Measurements from ENCODE around the gene METRN. TPM values are rescaled to one million over a fixed set of nuclear protein-coding genes. Genes with fewer than 3 reads are reported as not detected.
A peak's percentile ranks its signal among the peaks of the same experiment; 100 is the strongest.

Gene METRN
- polyA plus RNA-seq, 2 of the 4 experiments (the other 2 are of a cell fraction): 41.0 to 82.2 TPM

DNA sequence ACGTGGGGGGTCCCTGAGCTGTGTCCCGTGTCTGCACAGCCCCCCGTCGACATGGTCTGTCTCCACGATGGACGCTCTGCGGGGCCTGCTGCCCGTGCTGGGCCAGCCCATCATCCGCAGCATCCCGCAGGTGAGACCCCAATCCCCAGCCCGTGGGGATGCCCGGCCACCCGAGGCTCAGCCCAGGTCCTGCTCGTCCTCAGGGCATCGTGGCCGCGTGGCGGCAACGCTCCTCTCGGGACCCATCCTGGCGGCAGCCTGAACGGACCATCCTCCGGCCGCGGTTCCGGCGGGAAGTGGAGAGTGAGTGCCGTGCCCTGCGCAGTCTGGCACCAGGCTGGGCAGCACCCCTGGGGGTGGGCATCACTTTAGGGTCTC is 50.6 kb downstream of the METRN start:
- CTCF ChIA-PET: interaction anchor here (1.7 to 15.8 kb wide), 3 partner anchors 21 to 53 kb away, joined by 4 to 105 read pairs (median 5); partner anchors contain the start of genes CHTF18, CIAO3 and RPUSD1
- no peak overlapping the region for H3K27ac ChIP-seq
- no peak for DNase-seq (ENCODE audit: low read depth in 1 of 2, low spot score in 1 of 2)
- TF ChIP-seq, protein P1, sequence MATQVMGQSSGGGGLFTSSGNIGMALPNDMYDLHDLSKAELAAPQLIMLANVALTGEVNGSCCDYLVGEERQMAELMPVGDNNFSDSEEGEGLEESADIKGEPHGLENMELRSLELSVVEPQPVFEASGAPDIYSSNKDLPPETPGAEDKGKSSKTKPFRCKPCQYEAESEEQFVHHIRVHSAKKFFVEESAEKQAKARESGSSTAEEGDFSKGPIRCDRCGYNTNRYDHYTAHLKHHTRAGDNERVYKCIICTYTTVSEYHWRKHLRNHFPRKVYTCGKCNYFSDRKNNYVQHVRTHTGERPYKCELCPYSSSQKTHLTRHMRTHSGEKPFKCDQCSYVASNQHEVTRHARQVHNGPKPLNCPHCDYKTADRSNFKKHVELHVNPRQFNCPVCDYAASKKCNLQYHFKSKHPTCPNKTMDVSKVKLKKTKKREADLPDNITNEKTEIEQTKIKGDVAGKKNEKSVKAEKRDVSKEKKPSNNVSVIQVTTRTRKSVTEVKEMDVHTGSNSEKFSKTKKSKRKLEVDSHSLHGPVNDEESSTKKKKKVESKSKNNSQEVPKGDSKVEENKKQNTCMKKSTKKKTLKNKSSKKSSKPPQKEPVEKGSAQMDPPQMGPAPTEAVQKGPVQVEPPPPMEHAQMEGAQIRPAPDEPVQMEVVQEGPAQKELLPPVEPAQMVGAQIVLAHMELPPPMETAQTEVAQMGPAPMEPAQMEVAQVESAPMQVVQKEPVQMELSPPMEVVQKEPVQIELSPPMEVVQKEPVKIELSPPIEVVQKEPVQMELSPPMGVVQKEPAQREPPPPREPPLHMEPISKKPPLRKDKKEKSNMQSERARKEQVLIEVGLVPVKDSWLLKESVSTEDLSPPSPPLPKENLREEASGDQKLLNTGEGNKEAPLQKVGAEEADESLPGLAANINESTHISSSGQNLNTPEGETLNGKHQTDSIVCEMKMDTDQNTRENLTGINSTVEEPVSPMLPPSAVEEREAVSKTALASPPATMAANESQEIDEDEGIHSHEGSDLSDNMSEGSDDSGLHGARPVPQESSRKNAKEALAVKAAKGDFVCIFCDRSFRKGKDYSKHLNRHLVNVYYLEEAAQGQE (IDR thresholded peaks at IDR 0.05): no peak
- TF ChIP-seq, protein P2, sequence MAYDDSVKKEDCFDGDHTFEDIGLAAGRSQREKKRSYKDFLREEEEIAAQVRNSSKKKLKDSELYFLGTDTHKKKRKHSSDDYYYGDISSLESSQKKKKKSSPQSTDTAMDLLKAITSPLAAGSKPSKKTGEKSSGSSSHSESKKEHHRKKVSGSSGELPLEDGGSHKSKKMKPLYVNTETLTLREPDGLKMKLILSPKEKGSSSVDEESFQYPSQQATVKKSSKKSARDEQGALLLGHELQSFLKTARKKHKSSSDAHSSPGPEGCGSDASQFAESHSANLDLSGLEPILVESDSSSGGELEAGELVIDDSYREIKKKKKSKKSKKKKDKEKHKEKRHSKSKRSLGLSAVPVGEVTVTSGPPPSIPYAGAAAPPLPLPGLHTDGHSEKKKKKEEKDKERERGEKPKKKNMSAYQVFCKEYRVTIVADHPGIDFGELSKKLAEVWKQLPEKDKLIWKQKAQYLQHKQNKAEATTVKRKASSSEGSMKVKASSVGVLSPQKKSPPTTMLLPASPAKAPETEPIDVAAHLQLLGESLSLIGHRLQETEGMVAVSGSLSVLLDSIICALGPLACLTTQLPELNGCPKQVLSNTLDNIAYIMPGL (CRISPR knock-in tag; IDR thresholded peaks at IDR 0.05; ENCODE audit: borderline replicate concordance): no peak
- TF ChIP-seq FOXS1 (CRISPR knock-in tag; IDR thresholded peaks at IDR 0.05) (no peak), BHLHE40 (IDR thresholded peaks at IDR 0.05; ENCODE audit: low read depth, low read length) (no peak)
- no peak for FAIRE-seq
- H3K4me3 ChIP-seq: no peak overlapping the region
- POLR2A ChIA-PET: no interaction called here
- ATAC-seq: no peak
- H3K4me1 ChIP-seq: peaks cover 36% of the 10 kb centered on the region
- no peak overlapping the region for H3K4me2 ChIP-seq
- H3K9me3 ChIP-seq: no peaks in the 10 kb centered on the region
- WGBS (ENCODE audit: missing lambda C conversion rate): 87% methylated on average over 22 of the region's 29 CpGs

DNA sequence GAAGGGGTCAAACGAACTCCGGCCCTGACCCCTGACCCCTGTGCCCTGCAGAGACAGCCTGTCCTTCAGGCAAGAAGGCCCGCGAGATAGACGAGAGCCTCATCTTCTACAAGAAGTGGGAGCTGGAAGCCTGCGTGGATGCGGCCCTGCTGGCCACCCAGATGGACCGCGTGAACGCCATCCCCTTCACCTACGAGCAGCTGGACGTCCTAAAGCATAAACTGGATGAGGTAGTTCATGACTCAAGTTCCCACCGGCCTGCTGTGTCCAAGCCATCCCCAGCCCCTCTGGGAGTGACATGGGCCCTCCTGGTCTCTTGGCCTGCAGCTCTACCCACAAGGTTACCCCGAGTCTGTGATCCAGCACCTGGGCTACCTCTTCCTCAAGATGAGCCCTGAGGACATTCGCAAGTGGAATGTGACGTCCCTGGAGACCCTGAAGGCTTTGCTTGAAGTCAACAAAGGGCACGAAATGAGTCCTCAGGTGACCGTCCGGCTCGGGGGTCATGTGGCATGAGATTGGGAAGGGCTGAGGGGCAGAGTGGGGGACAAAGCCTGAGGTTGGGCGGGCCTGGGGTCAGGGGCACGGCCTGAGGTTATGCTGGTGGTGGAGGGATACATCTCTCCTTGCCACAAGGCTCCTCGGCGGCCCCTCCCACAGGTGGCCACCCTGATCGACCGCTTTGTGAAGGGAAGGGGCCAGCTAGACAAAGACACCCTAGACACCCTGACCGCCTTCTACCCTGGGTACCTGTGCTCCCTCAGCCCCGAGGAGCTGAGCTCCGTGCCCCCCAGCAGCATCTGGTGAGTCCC is 51.3 kb downstream of the METRN start:
- TF ChIP-seq HOXA7 (CRISPR knock-in tag; IDR thresholded peaks at IDR 0.05) (no peak), HDAC2 (IDR thresholded peaks at IDR 0.05) (no peak), GATA3 (IDR thresholded peaks at IDR 0.05; ENCODE audit: borderline replicate concordance) (no peak), SREBF2 (IDR thresholded peaks at IDR 0.05) (no peak), E2F6 (IDR thresholded peaks at IDR 0.05; ENCODE audit: borderline replicate concordance, low read depth) (no peak)
- TF ChIP-seq, protein P3, sequence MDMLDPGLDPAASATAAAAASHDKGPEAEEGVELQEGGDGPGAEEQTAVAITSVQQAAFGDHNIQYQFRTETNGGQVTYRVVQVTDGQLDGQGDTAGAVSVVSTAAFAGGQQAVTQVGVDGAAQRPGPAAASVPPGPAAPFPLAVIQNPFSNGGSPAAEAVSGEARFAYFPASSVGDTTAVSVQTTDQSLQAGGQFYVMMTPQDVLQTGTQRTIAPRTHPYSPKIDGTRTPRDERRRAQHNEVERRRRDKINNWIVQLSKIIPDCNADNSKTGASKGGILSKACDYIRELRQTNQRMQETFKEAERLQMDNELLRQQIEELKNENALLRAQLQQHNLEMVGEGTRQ (IDR thresholded peaks at IDR 0.05): no peak
- no peak for FAIRE-seq
- POLR2A ChIA-PET: interaction anchor here (0.9 kb wide), 1 partner anchor 22 kb away, joined by 3 read pairs; the partner anchor contains the start of genes CHTF18 and RPUSD1
- CTCF ChIA-PET: interaction anchor here (1.4 to 15.8 kb wide), 4 partner anchors 20 to 292 kb away, joined by 4 to 105 read pairs (median 4); partner anchors contain the start of genes CHTF18, CIAO3 and RPUSD1
- no peak for ATAC-seq
- DNase-seq (ENCODE audit: low read depth in 1 of 2, low spot score in 1 of 2): no peak
- WGBS (ENCODE audit: missing lambda C conversion rate): 76% methylated on average over 27 of the region's 29 CpGs
- no peaks in the 10 kb centered on the region for H3K9me3 ChIP-seq
- no peak overlapping the region for H3K4me2 ChIP-seq
- peaks cover 29% of the 10 kb centered on the region for H3K4me1 ChIP-seq
- no peak overlapping the region for H3K27ac ChIP-seq
- H3K4me3 ChIP-seq: no peak overlapping the region

DNA sequence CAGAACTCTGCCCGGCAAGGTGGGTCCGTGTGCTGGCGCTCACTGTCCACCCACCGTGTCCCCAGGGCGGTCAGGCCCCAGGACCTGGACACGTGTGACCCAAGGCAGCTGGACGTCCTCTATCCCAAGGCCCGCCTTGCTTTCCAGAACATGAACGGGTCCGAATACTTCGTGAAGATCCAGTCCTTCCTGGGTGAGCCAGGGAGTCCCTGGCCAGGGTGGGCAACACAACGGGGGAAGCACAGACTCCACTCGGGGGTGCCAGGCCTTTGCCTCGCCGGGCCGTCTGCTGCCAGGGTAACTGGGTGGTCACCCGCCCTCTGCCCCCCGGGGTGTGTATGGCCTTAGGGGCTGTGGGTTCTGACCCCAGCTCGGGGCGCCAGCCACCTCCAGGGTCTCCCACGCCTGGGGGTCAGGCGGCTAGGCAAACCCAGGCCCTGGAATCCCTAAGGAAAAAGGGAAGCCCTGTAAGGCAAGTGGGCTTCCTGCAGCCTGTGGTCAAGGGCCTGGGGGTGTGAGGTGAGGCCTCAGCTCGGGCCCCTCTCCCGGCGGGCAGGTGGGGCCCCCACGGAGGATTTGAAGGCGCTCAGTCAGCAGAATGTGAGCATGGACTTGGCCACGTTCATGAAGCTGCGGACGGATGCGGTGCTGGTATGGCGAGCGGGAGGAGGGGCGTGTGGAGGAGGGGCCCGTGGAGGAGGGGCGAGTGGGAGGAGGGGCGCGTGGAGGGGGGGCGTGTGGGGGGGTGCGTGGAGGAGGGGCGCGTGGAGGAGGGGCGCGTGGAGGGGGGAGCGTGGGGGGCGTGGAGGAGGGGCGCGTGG is 52.1 kb downstream of the METRN start:
- peaks cover 21% of the 10 kb centered on the region for H3K4me1 ChIP-seq
- H3K4me2 ChIP-seq: no peak overlapping the region
- TF ChIP-seq RCOR1 (IDR thresholded peaks at IDR 0.05; ENCODE audit: low read depth, low read length) (no peak), CHD4 (IDR thresholded peaks at IDR 0.05; ENCODE audit: borderline replicate concordance) (no peak), SMC3 (IDR thresholded peaks at IDR 0.05) (no peak), MAFK (IDR thresholded peaks at IDR 0.05; ENCODE audit: partially characterized antibody) (peak; percentile 70)
- TF ChIP-seq, protein P4, sequence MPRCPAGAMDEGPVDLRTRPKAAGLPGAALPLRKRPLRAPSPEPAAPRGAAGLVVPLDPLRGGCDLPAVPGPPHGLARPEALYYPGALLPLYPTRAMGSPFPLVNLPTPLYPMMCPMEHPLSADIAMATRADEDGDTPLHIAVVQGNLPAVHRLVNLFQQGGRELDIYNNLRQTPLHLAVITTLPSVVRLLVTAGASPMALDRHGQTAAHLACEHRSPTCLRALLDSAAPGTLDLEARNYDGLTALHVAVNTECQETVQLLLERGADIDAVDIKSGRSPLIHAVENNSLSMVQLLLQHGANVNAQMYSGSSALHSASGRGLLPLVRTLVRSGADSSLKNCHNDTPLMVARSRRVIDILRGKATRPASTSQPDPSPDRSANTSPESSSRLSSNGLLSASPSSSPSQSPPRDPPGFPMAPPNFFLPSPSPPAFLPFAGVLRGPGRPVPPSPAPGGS (IDR thresholded peaks at IDR 0.05): no peak
- no peak for DNase-seq (ENCODE audit: low read depth in 1 of 2, low spot score in 1 of 2)
- no peak for ATAC-seq
- no peaks in the 10 kb centered on the region for H3K9me3 ChIP-seq
- WGBS (ENCODE audit: missing lambda C conversion rate): 81% methylated on average over 27 of the region's 48 CpGs
- ChIA-PET CTCF (interaction anchor here (1.4 to 15.8 kb wide), 4 partner anchors 19 to 291 kb away, joined by 4 to 105 read pairs (median 4); partner anchors contain the start of genes CHTF18, CIAO3 and RPUSD1), POLR2A (interaction anchor here (0.9 kb wide), 1 partner anchor 21 kb away, joined by 3 read pairs; the partner anchor contains the start of genes CHTF18 and RPUSD1)
- H3K27ac ChIP-seq: no peak overlapping the region
- no peak for FAIRE-seq
- no peak overlapping the region for H3K4me3 ChIP-seq
